HG03196 (cell line): ENCODE data around the gene MTHFS.
"Not testable (repeated sequence)": the region's sequence is repeated elsewhere in the genome, so short reads cannot be mapped to it uniquely, and the experiment has no call there.

Experiments used
- ATAC-seq: cut with Tn5 transposase; IDR thresholded peaks from one replicate; pipeline ENCODE4 v1.9.1; 2021; ENCODE audit not compliant: unreplicated experiment

Gene MTHFS

GRCh38 chr15:79916502-79917132 is 19.8 kb upstream of the MTHFS start:
- ATAC-seq: no peak

GRCh38 chr15:79915776-79916501 is 19.1 kb upstream of the MTHFS start:
- not testable (repeated sequence) for ATAC-seq

DNA sequence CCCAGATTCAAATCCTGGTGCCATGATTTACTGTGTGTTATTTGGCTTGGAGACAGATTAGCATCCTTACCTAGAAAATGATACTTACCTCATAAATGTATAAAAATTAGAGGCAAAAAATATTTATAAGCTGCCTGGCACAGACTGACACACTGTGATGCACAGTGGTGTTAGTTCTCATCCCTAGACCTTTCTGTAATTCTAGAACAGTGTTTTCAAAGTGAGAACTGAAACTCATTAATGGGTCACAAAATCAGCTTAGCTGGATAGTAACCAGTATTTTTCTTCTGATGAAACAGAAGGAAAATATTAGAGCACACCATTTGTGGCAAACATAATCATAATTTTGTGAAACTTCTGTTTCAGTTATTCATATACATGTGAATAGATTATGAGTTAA is 17.9 kb upstream of the MTHFS start:
- no peak for ATAC-seq

GRCh38 chr15:79909556-79910335 is 12.9 kb upstream of the MTHFS start:
- ATAC-seq: peak; percentile 64

- no peak for ATAC-seq
Observed at GRCh38 chr15:79904271-79904670, 7.5 kb upstream of the MTHFS start.

DNA sequence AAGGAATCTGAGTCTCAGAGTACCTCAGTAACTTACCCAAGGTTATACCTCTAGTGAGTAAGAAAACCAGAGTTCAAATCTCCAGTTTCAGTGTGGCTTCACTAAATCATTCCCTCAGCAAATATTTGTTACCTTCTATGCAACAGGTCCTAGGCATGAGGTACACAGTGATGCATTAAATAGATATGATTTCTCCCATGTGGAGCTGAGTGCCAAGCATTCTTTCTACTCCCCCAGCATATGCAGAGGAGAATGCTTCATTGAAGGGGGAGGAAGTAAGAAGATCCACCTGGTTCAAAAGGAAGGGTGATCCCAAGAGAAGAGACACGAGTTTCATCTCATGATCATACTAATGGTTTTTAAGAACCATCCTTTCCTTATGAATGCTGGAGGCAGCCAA is 6.8 kb upstream of the MTHFS start:
- ATAC-seq: no peak

DNA sequence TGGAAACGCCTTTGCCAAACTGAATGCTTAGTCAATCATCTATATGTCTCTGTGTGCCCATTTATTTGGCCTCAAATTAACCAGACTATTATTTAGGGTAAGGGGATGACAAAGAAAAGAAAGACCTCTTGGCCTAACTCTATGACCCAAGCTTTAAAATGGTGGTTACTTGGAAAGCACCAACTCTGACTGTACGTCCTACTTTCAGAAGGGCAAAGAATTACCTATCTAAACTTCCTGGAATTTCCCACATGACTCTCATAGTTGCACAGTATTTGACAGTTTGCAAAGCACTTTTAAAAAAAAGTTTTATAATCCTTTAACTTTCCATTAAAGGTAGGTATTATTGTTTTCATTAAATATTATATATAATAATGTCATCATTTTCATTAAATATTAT is 6.3 kb upstream of the MTHFS start:
- no peak for ATAC-seq

DNA sequence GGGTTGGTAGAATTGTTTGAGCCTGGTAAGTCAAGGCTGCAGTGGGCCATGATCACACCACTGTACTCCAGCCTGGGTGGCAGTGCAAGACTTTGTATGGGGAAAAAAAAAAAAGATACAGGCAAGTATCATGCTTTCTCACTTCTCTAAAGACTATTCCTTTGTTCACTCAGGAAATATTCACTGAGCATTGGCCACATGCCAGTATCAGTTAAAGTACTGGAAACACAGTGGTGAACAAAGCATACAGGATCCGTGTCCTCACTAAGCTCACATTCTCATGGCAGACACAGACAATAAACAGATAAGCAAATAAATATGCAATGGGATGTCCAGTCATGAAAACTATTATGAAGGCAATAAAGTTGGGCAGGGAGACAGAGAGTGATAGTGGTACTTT is 5.1 kb upstream of the MTHFS start:
- ATAC-seq: no peak

DNA sequence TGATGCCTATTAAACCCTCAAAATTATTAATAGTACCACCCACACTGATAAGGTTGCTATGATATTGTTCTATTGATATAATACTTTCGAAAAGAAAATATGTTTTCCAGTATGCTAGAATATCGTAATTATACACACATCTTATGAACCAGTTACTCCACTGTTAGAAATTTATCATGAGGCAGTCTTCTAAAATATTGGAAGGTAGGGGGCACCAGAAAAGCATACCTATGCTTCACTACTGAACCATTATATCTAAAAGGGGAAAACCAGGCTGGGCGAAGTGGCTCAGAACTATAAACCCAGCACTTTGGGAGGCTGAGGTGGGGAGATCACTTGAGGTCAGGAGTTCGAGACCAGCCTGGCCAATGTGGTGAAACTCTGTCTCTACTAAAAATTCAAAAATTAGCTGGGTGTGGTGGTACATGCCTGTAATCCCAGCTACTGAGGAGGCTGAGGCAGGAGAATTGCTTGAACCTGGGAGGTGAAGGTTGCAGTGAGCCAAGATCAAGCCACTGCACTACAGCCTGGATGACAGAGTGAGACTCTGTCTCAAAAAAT is 4.1 kb upstream of the MTHFS start:
- ATAC-seq: not testable (repeated sequence)

GRCh38 chr15:79900087-79900486 is 3.3 kb upstream of the MTHFS start:
- ATAC-seq: no peak

DNA sequence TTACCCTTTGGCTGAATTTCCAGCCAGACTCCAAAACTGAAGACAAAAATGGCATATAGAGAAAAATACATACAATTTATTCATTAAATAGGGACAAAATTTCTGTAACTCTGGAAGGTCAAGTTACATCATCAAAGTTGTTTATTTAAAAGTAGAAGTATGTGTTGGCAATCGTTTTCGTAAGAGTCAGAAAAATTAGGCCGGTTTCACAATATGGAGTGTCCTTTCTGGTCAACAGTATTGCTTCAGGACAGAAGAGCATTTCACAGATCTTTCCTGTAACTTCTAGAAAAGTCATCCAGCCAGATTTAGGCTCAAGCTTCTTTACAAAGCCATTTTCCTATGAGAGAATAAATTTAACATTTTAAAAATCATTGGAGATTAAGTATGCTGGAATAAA is 2.0 kb upstream of the MTHFS start:
- ATAC-seq: not testable (repeated sequence)

- no peak for ATAC-seq
Observed at GRCh38 chr15:79898369-79898768, 1.6 kb upstream of the MTHFS start.

- no peak for ATAC-seq
Observed at GRCh38 chr15:79897701-79898113, 893 bp upstream of the MTHFS start.

GRCh38 chr15:79897380-79897678 is 515 bp upstream of the MTHFS start:
- no peak for ATAC-seq

DNA sequence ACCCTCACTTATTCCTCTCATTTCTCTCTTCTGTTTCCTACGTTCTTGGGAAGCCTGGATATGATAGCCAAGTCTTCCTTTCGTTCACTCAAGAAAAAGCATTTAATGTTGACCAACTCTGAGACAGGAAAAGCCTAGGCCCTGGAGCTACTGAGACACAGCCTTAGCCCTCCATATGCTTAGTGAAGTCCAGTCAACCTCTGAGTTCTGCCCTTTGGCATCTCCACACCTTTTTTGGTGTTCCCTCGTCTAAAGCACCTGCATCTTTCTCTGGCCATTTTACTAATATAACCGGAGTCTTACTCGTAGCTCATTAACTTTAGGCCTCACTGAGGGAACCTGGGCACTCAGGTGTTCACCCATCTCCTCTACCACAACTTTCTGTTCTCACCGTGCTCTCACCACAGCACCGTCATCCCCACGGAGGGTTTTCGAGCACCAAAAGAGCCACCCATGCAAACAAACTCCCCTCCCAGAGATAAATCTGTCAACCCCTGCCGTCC is 632 bp downstream of the MTHFS start:
- ATAC-seq: peak; percentile 40

DNA sequence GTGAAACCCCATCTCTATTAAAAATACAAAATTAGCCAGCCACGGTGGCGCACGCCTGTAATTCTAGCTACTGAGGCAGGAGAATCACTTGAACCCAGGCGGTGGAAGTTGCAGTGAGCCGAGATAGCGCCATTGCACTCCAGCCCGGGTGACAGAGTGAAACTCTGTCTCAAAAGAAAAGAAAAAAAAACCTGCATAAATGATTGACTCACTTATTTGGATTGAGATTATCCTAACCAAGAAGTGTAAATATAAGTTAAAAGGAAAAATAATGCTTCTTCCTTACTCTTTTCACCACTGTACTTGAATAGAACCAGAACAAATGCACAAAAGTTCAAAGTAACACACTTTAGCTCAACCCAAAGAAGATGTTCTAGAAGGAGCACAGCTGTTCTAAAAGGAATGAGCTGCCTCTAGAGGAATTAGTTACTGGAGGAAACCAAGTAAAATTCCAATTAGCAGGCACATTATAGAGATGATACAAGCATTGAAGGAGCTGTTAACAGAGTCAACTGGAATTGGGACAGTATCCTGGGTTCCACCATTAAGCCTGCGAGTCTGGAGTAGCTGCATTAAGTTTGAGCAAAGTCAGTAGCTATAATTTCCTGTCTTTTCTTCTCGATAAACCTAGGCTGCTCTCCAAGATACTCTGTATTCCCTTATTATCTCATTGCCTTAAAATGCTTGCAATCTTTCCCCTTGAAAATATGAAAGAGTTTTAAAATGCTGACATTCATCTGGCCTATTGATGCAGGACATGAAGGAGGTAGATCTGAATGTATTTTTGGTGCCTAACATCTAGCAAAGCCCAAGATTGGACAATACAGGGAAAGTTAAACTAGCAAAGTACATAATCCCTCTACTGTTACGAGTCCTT is 9.5 kb downstream of the MTHFS start:
- ATAC-seq: no peak

GRCh38 chr15:79886124-79886523 is 10.7 kb downstream of the MTHFS start:
- no peak for ATAC-seq

- no peak for ATAC-seq
Observed at GRCh38 chr15:79884204-79884596, 12.6 kb downstream of the MTHFS start.

DNA sequence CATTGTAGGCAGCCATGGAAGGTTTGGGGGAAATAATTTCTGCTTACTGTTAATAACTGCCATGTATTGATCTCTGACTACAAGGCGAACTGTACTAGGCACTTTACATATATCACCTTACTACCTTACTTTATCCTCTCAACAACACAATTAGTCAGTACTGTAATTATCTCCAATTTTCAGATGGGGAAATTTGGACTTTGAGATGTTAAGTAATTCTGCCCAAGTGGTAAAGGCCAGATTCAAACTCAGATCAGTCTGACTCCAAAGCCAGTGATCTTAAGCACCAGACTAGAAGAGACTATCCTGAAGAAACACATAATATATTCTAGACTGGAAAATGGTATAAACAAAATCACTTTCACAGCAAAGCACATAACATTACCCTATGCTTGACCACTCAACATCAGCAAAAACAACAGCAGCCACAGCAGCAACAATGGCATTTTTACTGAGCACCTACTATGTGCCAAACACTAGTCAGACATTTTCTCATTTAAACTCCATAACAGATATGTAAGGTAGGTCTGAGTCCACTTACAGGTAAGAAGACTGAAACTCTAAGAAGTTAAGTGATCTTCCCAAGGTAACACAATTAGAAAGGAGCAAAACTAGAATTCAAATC is 13.1 kb downstream of the MTHFS start:
- ATAC-seq: no peak

DNA sequence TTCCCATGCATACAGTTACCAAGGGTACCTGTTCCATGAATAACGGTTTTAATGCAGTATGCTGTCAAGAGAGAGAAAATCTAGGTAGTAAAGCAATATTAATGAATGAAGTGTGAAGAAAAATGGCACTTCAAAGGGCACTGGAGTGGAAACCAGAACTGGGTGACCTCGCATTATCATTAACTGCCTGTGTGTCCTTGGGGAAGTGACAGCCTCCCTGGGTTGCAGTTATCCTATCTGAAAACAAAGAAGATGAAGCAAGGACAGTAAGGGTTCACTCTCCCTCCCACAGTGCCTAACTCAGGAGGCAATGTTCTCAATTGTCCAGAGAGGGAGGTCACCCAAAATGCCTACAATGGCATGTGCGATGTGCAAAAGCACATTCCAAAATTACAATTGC is 15.1 kb downstream of the MTHFS start:
- ATAC-seq: no peak
